ENCODE data around the gene ZMAT3.

- no peak for TF ChIP-seq GATA3 (IDR thresholded peaks at IDR 0.05; ENCODE audit: low read depth, low read length)
- no peak for TF ChIP-seq GATA2 (IDR thresholded peaks at IDR 0.05; ENCODE audit: low read depth, low read length)
Measured at GRCh38 chr3:179036626-179037300, 34.8 kb downstream of the ZMAT3 start.

Measured in SH-SY5Y (cell line).